Measurements from ENCODE around the gene MUC5B.

The MUC5B gene

DNA sequence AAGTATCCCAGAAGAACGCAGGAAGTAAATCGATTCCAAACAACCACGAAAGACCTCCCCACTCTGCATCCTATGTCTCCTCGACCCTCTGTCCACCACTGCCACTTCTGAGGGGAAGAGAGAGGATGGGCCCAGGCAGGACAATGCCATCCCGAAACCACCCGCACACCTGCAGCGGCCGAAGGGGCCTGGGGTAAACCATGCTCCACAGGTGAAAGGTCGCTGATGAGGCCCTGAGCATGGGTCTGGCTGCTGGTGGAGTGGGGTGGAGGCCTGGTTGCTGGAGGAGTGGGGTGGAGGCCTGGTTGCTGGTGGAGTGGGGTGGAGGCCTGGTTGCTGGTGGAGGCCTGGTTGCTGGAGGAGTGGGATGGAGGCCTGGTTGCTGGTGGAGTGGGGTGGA lies 73.4 kb downstream of the MUC5B start:
- Histone ChIP-seq H3K27me3 (no peaks in the 10 kb centered on the region), H3K27ac (no peak overlapping the region), H3K4me2 (no peak overlapping the region), H3K4me1 (peaks cover 26% of the 10 kb centered on the region), H4K20me1 (peaks cover 95% of the 10 kb centered on the region), H3K36me3 (peaks cover 70% of the 10 kb centered on the region), H3K4me3 (no peak overlapping the region), H3K9me3 (no peaks in the 10 kb centered on the region), H3K9ac (no peak overlapping the region)
- no peak for TF ChIP-seq Cebpa-rat (IDR thresholded peaks at IDR 0.05)

DNA sequence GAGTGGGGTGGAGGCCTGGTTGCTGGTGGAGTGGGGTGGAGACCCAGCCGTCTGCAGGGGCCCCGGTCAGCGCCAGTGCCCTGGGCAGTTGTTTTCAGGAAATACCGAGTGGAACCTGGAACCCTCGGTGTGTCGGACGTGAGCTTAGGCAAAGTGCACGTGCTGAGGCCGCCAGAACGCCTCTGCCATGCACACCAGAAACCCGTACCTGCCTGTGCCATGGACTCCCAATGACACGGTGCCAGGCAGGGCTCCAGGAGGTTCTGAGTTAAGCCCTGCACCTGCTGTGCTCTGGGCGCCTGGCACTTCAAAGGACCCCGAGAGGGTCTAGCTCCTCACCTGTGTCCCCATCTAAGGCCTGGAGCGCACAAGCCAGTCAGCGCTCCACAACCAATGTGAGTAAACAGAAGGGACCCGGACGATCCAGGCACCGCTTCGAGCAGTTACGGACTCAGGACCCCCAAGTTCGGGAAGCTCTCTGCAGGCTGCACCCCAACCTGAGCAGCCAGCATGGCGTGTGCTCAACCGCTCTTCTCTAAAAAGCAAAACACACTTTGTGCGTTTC lies 74.2 kb downstream of the MUC5B start:
- H3K27ac ChIP-seq, result no peak overlapping the region
- H3K4me2 ChIP-seq, result no peak overlapping the region
- no peaks in the 10 kb centered on the region for H3K9me3 ChIP-seq
- no peaks in the 10 kb centered on the region for H3K27me3 ChIP-seq
- H3K36me3 ChIP-seq, result peaks cover 65% of the 10 kb centered on the region
- peaks cover 95% of the 10 kb centered on the region for H4K20me1 ChIP-seq
- peaks cover 26% of the 10 kb centered on the region for H3K4me1 ChIP-seq
- no peak for TF ChIP-seq Cebpa-rat (IDR thresholded peaks at IDR 0.05)
- H3K4me3 ChIP-seq, result no peak overlapping the region
- H3K9ac ChIP-seq, result no peak overlapping the region

DNA sequence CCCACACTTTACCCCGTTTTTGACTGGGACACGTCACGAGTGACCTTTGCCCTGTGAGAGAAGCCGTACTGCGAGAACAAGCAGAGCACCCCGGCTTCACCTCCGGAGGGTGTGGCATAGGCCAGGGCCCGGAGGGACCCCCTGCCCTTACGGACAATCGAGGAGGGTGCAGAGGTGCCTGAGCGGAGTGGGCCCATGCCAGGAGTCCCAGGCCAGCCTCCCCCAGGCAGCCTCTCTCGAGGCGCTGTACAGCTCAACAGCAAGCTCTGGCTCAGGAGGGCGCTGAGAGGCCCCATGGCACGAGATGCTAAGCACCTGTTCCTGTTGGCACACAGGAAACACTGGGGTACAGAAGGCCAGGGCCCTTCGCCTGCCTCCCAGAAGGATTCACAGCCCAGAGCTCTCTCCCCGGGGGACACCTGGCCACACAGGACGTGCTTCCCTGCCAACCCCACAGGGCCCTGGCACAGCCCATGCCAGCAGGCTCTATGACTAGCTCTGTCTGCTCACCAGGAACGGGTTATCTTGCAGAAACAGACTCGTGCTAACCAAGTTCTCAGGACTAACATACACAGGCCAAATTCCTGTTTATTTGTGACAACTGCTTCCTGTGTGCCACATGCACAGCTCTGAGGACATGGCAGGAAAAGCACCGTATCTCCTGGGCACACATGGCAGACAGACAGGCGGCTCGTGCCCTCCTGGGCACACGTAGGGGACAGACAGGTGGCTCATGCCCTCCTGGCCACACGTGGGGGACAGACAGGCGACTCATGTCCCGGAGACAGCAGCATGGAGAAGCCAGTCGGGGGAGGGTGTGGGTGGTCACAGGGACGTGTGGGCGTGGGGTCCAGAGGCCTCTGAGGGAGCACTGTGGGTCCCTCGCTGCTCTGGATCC lies 75.0 kb downstream of the MUC5B start:
- no peaks in the 10 kb centered on the region for H3K27me3 ChIP-seq
- H3K9ac ChIP-seq, result peak overlapping the region; percentile 45; the same call in 1 of the 2 replicates
- H3K27ac ChIP-seq, result peak overlapping the region; percentile 60; the same call in 1 of the 2 replicates
- peaks cover 95% of the 10 kb centered on the region for H4K20me1 ChIP-seq
- TF ChIP-seq Cebpa-rat (IDR thresholded peaks at IDR 0.05), result no peak
- H3K4me2 ChIP-seq, result peak overlapping the region; percentile 51
- no peak overlapping the region for H3K4me3 ChIP-seq
- H3K36me3 ChIP-seq, result peaks cover 65% of the 10 kb centered on the region
- peaks cover 26% of the 10 kb centered on the region for H3K4me1 ChIP-seq
- H3K9me3 ChIP-seq, result no peaks in the 10 kb centered on the region

DNA sequence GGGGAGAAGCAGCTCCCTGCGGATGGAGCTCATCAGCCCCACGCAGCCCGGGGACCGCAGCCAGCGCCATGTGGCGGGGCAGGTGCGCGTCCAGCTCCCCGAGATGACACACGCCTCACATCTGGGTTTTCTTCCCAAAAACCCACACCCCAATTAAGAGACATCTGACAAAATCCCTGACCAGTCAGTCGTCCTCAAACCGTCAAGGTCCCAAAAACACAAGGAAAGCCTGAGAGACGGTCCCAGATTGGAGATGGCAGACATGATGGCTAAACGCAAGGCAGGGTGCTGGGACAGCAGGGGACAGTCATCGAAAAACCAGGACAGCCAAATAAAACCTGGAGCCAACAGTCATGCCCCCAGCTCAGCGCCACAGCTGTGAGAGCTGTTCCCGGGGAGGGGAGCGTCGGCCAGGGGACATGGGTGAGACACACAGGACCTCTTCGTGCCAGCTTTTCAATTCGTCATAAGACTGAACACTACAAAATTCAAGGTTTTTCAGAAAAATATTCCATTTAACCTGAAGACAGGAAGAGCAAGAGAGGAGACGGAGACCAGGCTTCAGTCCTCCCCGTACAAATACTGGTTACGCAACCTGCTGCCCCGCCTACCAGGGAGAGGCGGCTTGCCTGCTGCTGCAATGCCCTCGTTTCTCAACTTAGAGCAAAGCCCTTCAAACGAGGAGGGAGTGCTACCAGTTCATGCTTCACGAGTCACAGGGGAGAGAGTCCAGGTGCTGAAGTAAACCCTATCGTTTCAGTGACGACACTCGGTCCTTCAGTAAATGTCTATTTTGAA lies 76.0 kb downstream of the MUC5B start:
- Histone ChIP-seq H3K4me1 (peaks cover 26% of the 10 kb centered on the region), H3K27me3 (no peaks in the 10 kb centered on the region), H3K9ac (0 out of 2 replicates have a peak overlapping the region, but pooled peaks have one; percentile 22), H3K9me3 (no peaks in the 10 kb centered on the region), H3K4me3 (no peak overlapping the region), H3K4me2 (peak overlapping the region; percentile 51), H3K36me3 (peaks cover 63% of the 10 kb centered on the region), H4K20me1 (peaks cover 95% of the 10 kb centered on the region), H3K27ac (no peak overlapping the region)
- TF ChIP-seq Cebpa-rat (IDR thresholded peaks at IDR 0.05), result peak; percentile 95

DNA sequence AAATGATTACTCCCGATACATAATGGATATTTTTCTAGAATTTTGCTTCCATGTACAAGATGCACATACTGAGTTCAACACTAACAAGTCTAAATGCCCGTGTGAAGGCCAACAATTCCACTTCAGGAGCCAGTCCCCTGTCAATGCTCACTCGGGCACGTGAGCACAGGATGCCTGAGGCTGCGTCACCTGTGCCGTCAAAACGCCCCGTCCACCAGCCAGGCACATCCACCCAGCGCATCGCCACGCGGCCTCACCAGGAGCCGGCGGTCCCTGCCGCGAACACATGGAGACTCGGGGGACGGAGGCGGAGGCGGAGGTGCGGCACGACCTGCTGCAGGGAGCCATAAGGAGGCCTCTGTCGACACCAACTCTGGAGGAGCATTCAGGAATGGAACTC lies 76.8 kb downstream of the MUC5B start:
- H3K9me3 ChIP-seq, result no peaks in the 10 kb centered on the region
- peaks cover 99% of the 10 kb centered on the region for H4K20me1 ChIP-seq
- H3K4me1 ChIP-seq, result peaks cover 29% of the 10 kb centered on the region
- H3K9ac ChIP-seq, result no peak overlapping the region
- H3K27me3 ChIP-seq, result no peaks in the 10 kb centered on the region
- no peak overlapping the region for H3K27ac ChIP-seq
- peaks cover 61% of the 10 kb centered on the region for H3K36me3 ChIP-seq
- no peak for TF ChIP-seq Cebpa-rat (IDR thresholded peaks at IDR 0.05)
- no peak overlapping the region for H3K4me3 ChIP-seq
- 0 out of 2 replicates have a peak overlapping the region, but pooled peaks have one; percentile 4 for H3K4me2 ChIP-seq

DNA sequence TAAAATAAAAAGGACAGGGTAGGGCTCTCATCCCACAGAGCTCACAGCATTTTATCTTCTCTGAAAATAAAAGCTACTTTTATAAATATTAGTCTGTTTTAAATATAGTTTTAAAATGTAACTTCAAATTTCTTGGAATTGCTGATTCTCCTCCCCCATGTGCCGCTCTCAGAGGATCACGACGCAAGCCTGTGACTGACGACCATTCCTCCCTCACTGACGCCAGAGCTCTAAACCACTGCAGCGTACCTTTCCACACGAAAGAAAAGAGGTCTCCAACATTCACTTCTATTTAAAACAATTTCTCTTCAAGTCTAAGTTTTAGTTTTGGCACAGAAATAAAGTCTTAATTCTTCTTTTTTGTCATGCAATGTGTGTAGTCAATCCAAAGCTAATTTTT lies 77.3 kb downstream of the MUC5B start:
- Histone ChIP-seq H3K4me3 (no peak overlapping the region), H3K9ac (no peak overlapping the region), H3K36me3 (peaks cover 58% of the 10 kb centered on the region), H3K4me1 (peaks cover 34% of the 10 kb centered on the region), H3K4me2 (no peak overlapping the region), H4K20me1 (peaks cover 100% of the 10 kb centered on the region), H3K27me3 (no peaks in the 10 kb centered on the region), H3K9me3 (no peaks in the 10 kb centered on the region), H3K27ac (no peak overlapping the region)
- no peak for TF ChIP-seq Cebpa-rat (IDR thresholded peaks at IDR 0.05)

DNA sequence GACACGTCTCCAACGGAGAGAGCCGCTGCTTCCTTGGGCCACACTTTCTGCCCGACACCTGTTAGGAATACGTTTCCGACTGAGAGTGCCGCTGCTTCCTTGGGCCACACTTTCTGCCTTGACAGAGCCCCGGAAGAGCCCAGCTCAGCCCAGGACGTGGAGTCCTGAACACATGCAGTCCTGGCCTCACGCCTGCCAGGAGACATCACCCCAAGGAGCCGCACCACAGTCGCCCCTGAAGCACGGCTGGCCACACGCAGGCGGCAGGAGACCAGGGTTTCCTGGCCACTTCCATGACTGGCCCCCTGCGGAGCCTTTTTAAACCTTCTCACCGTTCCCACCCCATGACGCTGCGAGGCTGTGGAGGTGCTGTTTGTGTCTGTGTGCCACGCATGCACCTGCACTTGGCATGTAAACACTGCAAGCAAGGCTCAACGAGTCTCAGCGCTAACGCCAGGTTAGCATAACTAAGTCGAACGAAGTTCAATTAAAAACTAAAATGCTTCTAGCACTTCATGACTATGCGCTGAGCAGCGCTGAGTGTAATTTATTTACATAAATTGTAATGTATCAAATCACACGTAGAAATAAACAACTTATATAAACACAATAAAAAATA lies 77.8 kb downstream of the MUC5B start:
- no peaks in the 10 kb centered on the region for H3K9me3 ChIP-seq
- H3K4me3 ChIP-seq, result no peak overlapping the region
- no peak overlapping the region for H3K27ac ChIP-seq
- H3K4me2 ChIP-seq, result no peak overlapping the region
- H3K27me3 ChIP-seq, result no peaks in the 10 kb centered on the region
- peaks cover 100% of the 10 kb centered on the region for H4K20me1 ChIP-seq
- H3K4me1 ChIP-seq, result peaks cover 39% of the 10 kb centered on the region
- TF ChIP-seq Cebpa-rat (IDR thresholded peaks at IDR 0.05), result no peak
- H3K36me3 ChIP-seq, result peaks cover 58% of the 10 kb centered on the region
- H3K9ac ChIP-seq, result 0 out of 2 replicates have a peak overlapping the region, but pooled peaks have one; percentile 29

DNA sequence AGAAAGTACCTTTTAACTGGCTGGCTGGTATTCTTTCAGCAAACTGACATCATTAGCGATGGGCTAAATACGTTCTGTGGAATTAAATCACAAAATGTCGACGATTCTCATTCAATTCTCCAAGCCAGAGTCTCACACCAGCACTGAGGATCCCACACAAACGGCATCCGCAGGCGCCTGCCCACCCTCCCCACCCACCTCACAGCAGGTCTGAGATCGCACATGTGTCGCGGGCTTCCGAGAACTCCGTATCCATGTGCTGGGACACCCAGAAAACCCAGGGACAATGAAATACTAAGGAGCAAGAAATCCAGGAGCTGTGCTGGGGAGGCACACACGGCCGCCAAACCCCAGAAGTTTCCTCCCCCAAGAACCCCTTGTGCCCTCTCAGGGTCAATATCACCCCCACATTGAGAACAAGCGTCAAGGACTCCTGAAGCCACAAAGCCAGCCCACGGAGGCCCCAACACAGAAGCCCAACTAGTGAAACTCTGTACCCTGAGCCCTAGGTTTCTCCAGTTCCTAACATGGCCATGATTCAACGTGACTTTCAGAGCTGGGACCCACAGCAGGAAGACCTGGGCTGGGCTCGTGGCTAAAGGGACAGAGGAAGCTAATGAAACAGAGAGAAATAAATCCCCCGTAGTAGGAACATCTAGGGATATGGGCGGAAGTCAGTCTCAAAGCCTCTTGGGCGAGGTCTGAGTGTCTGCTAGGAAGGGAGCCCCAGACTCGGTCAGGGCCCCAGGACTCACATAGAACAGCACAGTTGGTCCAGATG lies 78.5 kb downstream of the MUC5B start:
- Histone ChIP-seq H3K9ac (no peak overlapping the region), H3K27me3 (no peaks in the 10 kb centered on the region), H3K4me2 (no peak overlapping the region), H3K27ac (no peak overlapping the region), H3K36me3 (peaks cover 54% of the 10 kb centered on the region), H4K20me1 (peaks cover 100% of the 10 kb centered on the region), H3K4me3 (no peak overlapping the region), H3K9me3 (no peaks in the 10 kb centered on the region), H3K4me1 (peaks cover 47% of the 10 kb centered on the region)
- no peak for TF ChIP-seq Cebpa-rat (IDR thresholded peaks at IDR 0.05)
